Renal pelvis (tissue), 4 donors: ENCODE data around the gene DRC7. TPM values are rescaled to one million over a fixed set of nuclear protein-coding genes. Genes with fewer than 3 reads are reported as not detected.

ENCODE experiments used
- DNase-seq: peaks from one replicate; pipeline ENCODE4 v3.0.0-alpha.2; 2013
- polyA plus RNA-seq, 3 donors: library from polyadenylated mRNA; unstranded; fragments of 120-200 nt; gene quantifications; one replicate each; pipeline ENCODE4 v1.2.1, GENCODE V29; 2013; ENCODE audit not compliant: insufficient read length in 3 of 3

DRC7 gene
- polyA plus RNA-seq, 3 donors, result 3.3 to 7.8 (median 3.9) TPM

DNA sequence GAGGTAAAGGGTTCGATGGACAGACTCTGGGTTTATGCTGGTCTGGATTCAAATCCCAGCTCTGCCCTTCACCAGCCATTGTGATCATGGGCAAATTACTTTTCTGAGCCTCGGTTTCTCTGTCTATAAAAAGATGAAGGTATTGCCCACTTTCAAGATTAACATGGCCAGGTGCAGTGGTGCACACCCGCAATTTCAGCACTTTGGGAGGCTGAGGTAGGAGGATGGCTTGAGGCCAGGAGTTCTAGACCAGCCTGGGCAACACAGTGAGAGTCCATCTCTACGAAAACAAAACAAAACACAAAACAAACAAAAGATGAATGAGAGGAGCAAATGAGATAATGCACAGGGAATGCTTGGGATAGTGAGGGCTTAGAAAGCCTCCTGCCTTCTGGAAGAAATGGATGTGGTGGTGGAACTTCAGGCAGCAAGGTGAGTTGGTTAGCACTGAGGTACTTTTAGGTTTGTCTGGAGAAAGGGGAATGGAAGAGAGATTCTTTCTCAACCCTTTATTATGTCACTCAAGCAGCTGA, 18.0 kb upstream of the DRC7 start:
- no peak for DNase-seq

DNA sequence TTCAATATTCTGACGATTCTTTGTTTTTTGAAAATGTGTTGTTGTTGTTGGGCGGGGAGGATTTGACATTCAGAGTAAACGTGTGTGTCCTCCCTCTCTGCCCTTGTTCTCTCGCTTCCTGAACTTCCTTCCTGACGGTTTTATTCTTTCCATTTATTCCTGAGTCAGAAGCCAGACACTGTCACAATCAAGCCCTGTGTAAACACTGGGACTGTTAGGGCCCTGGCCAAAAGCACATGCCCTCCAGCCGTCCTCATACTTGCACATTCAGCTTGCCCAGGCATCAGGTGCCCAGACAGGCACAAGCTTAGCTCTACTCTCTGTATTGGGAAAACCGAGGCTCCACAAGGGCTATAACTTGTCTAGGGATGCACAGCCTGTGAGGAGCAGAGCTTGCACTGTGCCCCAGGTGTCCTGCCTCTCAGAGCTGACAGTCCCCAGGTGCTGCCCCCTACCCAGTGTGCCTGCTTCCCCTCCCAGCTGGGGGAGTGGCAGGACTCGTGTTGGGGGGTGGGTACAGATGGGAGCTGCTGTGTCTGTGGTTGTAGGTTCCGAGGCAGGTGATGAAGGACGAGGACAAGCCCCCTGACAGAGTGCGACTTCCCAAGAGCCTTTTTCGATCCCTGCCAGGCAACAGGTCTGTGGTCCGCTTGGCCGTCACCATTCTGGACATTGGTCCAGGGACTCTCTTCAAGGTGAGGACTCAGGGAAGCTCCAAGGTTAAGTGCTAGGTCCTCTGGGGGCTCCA, 16.8 kb upstream of the DRC7 start:
- DNase-seq, result no peak

DNA sequence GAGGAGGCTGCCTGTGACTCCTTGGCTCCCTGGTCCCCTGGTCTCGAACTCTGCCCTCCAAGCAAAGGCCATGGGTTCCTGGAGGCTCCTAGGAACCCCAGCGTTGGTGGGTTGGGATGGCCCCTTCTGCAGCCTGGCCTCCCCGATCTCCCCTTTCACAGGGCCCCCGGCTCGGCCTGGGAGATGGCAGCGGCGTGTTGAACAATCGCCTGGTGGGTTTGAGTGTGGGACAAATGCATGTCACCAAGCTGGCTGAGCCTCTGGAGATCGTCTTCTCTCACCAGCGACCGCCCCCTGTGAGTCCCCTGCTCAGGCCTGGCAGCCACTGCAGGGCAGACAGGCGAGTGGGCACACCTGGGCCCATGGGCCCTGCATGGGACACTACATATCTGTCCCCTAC, 15.6 kb upstream of the DRC7 start:
- no peak for DNase-seq

DNA sequence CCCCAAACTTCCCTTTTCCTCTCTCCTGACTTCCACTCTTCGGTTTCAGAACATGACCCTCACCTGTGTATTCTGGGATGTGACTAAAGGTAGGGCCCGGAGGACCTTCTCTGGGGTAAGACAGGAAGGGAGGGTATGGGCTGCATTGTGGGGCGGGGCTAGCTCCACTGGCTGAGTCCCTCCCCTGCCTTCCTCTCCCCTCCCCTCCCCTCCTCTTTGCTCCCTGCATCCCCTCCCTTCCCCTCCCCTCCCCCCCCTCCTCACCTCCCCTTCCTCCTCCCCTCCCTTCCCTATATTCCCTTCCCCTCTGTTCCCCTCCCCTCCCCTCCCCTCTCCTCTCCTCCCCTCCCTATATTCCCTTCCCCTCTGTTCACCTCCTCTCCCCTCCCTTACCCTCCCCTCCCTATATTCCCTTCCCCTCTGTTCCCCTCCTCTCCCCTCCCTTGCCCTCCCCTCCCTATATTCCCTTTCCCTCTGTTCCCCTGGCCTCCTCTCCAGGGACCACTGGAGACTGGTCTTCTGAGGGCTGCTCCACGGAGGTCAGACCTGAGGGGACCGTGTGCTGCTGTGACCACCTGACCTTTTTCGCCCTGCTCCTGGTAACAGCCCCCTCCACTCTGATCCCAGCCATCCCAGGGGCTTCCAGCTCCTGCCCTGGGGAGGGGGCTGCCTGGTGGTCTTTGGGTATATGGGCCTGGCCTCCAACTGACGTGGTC, 14.7 kb upstream of the DRC7 start:
- DNase-seq, result no peak

DNA sequence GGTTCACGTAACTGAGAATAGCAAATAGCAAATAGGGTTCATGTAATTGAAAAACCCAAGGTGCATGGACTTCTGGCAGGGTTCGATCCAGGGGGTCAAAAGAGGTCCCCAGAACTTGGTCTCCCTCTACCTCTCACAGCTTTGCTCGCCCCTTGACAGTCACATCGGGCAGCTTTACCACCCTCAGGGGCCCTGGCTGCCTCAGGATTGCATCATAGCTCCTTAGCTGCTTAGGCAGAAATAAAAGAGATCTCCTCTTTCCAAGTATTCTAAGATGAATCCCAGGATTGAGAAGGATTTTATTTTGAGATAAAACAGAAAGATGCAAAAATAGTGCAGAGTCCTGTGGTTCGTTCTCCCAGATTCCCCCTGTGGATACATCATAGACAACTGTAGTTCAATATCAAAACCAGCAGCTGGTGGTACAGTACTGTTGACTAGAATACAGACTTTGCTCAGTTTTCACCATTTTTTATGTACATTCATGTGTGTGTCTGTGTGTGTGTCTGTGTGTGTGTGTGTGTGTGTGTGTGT, 13.7 kb upstream of the DRC7 start:
- no peak for DNase-seq

DNA sequence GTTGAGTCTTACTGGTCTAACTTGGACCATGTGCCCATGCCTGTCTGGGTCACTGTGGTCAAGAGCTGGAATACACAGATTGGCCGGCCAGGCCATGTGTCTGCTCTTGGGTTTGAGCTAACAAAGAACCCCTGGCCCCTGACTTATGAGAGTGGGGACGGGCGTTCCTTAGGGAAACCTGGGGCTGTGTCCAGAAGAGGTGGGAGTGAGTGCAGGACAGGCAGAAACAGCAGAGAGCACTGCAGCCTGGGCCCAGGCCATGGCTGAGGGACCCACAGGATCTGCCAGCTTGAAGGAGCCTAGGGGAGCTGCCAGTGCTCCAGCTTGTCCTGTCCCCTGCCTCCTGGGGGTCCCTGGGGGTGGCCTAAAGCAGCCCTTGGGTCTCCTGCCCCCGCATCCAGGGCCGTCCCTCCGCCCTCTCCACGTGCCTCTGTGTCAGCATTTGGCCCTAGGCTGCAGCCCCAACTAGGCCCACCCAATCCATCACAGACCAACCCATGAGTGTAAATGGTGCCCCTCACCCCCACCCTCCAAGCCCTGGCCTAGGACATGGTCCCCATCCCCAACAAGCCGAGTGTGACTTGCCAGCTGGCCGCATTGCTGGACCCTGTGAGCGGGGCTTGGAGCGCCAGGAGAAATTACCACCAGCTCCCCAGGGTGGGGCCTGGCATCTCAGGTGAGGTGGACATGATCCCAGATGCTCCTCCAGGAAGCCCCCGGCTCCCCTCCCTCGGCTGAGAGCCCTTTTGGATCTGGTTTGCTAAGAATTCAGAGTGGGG, 12.5 kb upstream of the DRC7 start:
- no peak for DNase-seq

DNA sequence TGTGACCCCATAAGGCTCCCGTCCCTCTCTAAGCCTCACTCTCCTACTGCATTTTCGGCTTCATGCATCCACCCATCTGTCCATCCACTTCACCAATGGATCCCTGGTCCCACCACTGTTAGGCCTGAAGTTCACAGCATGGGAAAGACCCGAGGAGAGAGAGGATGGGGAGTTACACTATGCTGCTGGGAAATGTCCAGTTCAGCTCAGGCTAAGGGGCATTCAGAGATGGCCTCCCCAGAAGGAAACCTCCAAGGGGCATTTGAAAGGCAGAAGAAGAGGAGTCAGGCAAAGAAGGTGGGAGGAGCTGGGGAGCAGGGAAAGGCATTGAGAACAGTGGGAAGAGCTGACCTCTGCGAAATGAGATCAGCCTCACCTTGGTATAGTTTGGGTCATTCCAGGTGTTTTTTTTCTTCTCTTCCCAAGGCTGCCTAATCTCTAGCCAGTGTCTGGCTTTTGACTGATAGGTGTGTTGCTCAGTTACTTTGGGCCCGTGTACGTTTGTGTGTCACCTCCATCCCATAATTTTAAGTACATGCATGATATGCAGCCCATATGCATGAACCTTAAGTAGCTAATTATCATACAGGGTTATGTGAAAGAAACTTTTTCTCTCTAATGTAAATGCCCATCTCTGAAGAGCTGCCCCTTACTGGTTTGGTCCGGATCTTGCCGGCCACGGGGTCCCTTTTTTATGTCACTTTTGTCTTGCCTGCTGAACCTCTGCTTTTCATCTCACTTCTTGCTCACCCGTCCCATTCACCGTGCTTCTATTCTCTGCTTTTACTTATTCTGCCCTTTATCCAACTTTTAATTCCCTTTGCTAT, 11.6 kb upstream of the DRC7 start:
- DNase-seq, result no peak

DNA sequence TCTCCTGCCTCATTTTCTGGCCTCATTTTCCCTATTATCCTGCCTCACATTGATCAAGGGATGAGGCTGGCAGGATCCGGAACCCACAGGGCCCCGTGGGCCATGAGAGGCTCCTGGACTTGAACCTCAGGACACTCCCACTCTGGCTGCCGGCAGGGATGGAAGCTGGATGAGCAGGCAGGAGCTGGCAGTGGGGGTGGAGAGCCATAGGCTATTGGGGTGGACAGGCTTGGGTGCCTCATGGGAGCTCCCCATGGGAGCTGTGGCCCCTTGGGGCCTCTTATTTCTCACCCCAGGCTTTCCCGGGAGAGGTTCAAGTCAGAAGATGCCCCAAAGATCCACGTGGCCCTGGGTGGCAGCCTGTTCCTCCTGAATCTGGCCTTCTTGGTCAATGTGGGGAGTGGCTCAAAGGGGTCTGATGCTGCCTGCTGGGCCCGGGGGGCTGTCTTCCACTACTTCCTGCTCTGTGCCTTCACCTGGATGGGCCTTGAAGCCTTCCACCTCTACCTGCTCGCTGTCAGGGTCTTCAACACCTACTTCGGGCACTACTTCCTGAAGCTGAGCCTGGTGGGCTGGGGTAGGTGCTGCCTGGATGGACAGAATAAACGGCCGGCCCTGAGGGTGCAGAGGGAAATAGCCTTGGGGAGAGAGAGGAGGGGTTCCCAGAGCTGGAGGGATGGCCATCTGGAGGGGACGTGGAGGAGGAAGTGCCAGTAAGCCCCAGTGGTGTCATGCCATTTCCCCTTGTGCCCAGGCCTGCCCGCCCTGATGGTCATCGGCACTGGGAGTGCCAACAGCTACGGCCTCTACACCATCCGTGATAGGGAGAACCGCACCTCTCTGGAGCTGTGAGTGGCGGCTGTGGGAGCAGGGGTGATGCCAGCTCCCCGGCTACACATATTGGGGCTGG, 10.7 kb upstream of the DRC7 start:
- DNase-seq, result no peak

DNA sequence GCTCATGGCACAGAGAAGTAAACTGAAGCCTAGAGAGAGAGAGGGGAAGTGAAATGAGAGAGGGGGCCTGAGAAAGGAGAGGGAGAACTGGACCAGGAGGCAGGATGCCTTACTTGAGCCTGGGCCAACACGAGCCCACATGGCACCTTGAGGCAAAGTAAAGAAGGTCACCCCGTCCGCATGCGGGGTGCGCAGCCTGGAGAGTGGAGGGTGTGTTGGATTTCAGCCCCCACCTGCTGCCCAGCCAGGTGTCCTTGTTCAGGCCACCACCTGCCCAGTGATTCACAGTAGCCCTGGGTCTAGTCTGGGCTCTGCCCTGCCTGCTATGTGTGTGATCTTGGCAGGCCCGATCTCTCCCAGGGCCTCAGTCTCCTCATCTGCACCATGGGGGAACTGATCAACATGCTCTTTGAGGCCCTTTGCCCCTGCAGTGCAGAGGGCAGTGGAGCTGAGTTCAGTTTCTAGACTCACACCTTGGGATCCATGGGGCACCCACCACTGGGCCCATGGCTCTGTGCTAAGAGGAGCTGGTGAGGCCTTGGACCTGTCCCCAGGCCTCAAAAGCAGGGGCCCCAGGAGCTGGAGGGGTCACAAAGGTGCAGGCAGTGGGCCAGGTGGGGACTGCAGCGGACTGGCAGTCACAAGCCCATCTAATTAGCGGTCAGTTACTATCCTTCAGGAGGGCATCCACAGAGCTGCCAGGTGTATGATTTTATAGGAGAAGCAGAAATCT, 9.8 kb upstream of the DRC7 start:
- no peak for DNase-seq

DNA sequence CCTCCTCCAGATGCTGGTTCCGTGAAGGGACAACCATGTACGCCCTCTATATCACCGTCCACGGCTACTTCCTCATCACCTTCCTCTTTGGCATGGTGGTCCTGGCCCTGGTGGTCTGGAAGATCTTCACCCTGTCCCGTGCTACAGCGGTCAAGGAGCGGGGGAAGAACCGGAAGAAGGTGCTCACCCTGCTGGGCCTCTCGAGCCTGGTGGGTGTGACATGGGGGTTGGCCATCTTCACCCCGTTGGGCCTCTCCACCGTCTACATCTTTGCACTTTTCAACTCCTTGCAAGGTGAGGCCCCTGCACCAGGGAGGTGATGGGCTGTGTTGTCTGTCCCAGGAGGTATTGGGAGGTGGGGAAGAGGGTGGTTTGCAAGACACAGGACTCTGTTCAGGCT, 9.0 kb upstream of the DRC7 start:
- DNase-seq, result no peak

DNA sequence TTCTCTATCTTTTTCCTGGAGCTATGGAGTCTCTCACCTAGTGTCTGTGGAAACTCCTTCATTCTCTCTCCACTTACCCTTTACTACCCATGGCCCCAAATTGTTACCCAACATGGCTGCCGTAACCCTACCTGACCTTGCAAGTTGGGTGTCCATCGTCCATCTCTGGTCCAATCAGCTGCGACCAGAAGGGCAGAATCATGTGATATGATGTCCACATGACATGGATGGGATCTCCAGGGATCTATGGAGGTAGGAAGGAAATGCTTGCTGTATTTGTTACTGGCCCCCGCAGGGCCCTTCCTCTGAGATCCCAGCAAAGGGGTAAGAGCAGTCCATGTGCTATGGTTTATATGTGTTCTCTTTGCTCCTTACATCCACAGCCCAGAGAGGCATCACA, 8.0 kb upstream of the DRC7 start:
- DNase-seq, result no peak

DNA sequence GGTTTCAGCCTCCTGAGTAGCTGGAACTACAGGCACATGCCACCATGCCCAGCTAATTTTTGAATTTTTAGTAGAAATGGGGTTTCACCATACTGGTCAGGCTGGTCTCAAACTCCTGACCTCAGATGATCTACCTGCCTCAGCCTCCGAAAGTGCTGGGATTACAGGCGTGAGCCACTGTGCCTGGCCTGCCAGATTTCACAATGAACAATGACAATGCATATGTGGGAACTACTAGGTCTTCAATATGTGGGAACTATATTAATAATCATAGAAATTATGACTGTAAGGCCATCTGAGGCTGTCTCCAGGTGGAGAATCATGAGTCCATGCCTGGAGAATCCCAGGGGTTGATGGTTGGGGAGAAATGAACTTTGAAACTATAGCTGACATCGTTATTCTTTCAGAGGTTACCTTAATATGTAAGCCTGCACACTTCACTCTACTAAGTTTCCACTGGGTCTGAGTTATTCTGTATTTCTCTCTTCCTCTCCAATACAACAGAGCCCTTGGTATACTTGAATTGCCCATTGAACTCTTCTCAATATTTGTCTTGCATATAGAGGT, 7.2 kb upstream of the DRC7 start:
- no peak for DNase-seq

DNA sequence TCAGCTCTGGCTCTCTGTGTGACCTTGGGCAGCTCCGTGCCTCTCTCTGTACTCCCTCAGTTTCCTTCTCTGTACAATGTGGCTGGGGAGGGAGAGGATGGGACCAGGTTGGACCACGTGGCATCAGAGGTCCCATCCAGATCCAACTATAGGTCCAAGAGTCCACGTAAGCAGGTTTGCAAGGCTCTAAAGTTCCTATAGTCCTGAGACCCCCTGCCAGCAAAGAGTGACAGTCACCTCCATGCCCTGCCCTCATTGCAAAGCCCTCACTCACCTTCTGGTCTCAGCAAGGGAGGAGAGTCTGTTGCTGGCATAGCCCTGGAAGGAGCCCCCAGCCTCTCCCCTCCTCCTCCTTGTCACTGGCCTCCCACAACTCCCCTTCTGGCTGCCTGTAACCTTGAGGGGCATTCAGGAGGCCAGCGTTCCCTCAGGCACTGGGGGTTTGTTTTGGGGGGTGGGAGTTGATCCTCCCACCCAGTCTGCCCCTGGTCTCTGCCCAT, 6.1 kb upstream of the DRC7 start:
- DNase-seq, result no peak

DNA sequence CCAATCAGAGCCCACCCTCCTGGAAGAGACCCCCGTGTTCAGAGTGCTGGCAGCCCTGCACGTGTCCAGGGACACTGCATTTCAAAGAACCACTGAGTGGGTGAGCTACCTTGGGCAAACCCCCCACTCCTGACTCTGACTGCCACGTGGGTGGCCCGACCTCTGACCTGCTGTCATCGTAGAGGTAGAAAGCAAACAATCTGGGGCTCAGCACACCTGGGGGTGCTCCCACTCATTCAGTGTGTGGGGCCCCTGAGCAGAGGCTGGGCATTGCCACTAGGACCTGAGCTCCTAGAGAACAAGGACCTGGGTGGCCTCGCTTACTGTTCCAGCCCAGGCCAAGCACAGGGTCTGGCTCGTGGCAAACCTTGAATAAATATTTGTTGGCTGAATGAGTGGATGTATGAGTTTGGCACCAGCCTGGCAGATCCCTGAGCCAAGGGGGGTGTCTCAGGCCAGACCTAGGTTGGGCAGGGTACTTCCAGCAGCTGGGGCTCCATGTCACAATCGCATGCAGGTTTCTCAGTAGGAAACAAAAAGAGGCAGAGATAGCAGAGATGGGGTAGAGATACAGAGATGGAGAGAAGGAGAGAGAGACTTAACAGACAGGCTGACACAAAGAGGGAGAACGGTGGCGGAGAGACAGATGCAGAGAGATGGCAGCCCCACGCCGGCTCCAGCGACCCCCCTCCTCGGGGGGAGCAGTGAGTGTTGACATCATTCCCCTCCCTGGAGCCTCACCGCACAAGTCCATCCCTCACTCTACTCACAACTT, 5.4 kb upstream of the DRC7 start:
- no peak for DNase-seq

DNA sequence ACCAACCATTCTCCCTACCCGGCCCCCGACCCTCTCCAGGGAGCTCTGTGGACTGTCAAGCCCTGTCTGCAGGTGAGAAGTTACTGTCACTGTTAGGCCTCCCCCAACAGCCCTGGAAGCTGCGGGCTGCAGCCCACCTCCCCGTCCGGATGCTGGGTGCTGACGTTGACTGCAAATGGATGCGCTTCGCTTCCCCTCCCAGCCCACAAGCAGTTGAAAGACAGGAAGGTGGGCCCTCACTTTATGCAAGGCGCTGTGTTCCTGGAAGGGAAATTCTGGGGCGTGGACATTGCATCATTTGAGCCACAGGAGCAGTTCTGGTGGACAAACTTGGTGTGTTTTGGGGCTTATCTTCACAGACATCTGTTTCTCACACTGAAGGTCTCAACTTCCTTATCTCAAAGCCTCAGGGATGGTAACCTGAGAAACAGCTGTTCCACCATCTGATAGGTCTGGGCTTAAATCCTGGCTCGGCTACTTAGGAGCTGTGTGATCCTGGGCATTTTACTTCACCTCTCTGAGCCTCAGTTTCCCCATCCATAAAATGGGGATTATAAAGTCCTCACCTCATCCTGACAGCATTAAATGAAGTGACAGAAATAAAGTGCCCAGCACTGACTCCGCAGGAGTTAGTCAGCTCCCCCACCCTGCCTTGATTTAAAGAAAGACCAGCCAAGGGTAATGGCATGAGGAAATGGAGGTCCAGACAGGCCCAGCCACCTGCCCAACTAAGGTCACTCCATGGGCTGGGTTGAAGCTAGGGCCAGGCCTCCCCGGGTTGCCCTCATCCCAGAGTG, 4.6 kb upstream of the DRC7 start:
- peak; percentile 58 for DNase-seq

DNA sequence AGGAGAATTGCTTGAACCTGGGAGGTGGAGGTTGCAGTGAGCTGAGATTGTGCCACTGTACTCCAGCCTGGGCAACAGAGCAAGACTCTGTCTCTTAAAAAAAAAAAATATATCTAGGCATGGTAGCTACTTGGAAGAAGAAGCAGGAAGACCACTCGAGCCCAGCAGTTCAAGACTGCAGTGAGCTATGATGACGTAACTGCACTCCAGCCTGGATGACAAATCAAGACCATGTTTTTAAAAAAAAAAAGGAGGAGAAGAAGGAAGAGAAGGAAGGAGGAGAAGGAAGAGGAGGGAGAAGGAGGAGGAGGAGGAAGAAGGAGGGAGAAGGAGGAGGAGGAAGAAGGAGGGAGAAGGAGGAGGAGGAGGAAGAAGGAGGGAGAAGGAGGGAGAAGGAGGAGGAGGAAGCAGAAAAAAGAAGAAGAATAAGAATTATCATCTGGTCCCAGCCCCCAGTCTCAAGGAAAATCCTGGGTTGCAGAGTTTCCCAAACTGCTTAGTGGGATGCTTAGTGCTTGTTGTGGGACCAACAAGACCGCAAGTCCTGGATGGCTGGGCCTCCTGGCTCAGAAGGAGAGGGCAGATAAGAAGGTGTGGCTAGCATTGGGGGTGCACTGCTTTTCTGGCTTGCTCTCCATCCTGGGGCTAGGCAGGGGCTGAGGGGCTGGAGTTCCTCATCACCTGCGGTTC, 3.7 kb upstream of the DRC7 start:
- DNase-seq, result no peak

DNA sequence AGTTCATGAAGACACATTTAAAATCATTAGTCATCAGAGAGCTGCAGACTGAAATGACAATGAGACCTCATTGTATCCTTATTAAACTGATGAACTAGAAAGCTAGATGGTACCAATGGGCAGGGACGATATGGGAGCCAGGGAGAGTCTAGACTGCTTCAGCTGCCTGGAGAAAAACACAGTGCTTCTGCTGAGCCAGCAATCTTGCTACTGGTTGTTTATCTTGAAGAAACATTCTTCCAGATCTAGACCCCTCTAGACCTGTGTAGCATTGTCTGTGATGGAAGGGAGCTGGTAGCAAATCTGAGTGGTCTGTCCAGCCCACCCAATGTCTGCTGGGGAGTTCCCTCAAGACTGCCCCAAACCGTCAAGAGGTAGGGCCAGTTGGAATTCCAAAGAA, 2.0 kb upstream of the DRC7 start:
- no peak for DNase-seq
